C4-2B (cell line): ENCODE measurements around the gene FGF21.

Source experiments
- H3K27ac ChIP-seq: fragments of 450-650 bp; 2 replicates; pipeline ENCODE4 v1.5.1; 2017
- CTCF ChIP-seq: fragments of 450-650 bp; conservative IDR thresholded peaks from 2 replicates; pipeline ENCODE4 v1.5.1; 2017; ENCODE audit warnings: mild to moderate bottlenecking
- ZFX ChIP-seq: fragments of 450-650 bp; IDR thresholded peaks from 2 replicates; pipeline ENCODE4 v1.6.1; 2017

FGF21 gene

GRCh38 chr19:48755084-48755641, at the start of gene FGF21:
FGF21 (plus strand) TSS chr19:48755524; CDS start chr19:48756237, 713 bp downstream.
- TF ChIP-seq CTCF (no peak), ZFX (no peak)
- H3K27ac ChIP-seq = no peak within 1 kb of the TSS

- H3K27ac ChIP-seq = no peak overlapping the region
- TF ChIP-seq CTCF = no peak
- no peak for TF ChIP-seq ZFX
Observed at GRCh38 chr19:48708471-48708870, 46.9 kb upstream of the FGF21 start.

GRCh38 chr19:48711106-48711662, 44.1 kb upstream of the FGF21 start:
- no peak overlapping the region for H3K27ac ChIP-seq
- TF ChIP-seq CTCF (no peak), ZFX (no peak)

- peak overlapping the region; percentile 58 for H3K27ac ChIP-seq
- TF ChIP-seq CTCF (no peak), ZFX (no peak)
Observed at GRCh38 chr19:48713041-48713863, 42.1 kb upstream of the FGF21 start.

- peak overlapping the region; percentile 76 for H3K27ac ChIP-seq
- TF ChIP-seq CTCF (no peak), ZFX (no peak)
Observed at GRCh38 chr19:48713864-48714755, 41.2 kb upstream of the FGF21 start.

GRCh38 chr19:48714759-48715675, 40.3 kb upstream of the FGF21 start:
- TF ChIP-seq ZFX (no peak), CTCF (no peak)
- peak overlapping the region; percentile 76 for H3K27ac ChIP-seq
